Right ventricle myocardium superior (tissue), 1 donor: ENCODE results near the gene TPPP. TPM values are rescaled to one million over a fixed set of nuclear protein-coding genes. Genes with fewer than 3 reads are reported as not detected.
A peak's percentile ranks its signal among the peaks of the same experiment; 100 is the strongest.
"Not testable (repeated sequence)": the region's sequence is repeated elsewhere in the genome, so short reads cannot be mapped to it uniquely, and the experiment has no call there.

Experiments
- ATAC-seq: fragments of 200-7000 bp; cut with Tn5 transposase; one replicate; pipeline ENCODE4 v1.9.1; 2020; ENCODE audit warnings: mild to moderate bottlenecking; ENCODE audit not compliant: poor library complexity
- DNase-seq: peaks from one replicate; pipeline ENCODE4 v3.0.0-alpha.2; 2020
- intact Hi-C: fragments of 100-400 bp; cut with DNase I; formaldehyde crosslinking; loops from one replicate; pipeline ENCODE4 v1.11.2; 2022
- long read RNA-seq: library from polyadenylated mRNA; unstranded; transcript quantifications from one replicate; pipeline ENCODE4 v2.0.0, GENCODE V29; 2021
- total RNA-seq: library from RNA; stranded (reverse); fragmentation: NEBNext Ultra II Directional; extraction: Animal tissue kit (Norgen Biotek cat#: 25700); gene quantifications from one replicate; pipeline ENCODE4 v1.2.1, GENCODE V29; 2021
- donor health status: DM: no; HTN: yes; CAD: no; lungs with severe emphysema.

Gene TPPP
- total RNA-seq, result 39.7 TPM
- long read RNA-seq, full-length matches to known transcripts, result 17 of 142 reads
- long read RNA-seq, partial matches to known transcripts, result 9 of 142 reads
- long read RNA-seq, other reads (novel, unspliced or antisense), result 116 of 142 reads

DNA sequence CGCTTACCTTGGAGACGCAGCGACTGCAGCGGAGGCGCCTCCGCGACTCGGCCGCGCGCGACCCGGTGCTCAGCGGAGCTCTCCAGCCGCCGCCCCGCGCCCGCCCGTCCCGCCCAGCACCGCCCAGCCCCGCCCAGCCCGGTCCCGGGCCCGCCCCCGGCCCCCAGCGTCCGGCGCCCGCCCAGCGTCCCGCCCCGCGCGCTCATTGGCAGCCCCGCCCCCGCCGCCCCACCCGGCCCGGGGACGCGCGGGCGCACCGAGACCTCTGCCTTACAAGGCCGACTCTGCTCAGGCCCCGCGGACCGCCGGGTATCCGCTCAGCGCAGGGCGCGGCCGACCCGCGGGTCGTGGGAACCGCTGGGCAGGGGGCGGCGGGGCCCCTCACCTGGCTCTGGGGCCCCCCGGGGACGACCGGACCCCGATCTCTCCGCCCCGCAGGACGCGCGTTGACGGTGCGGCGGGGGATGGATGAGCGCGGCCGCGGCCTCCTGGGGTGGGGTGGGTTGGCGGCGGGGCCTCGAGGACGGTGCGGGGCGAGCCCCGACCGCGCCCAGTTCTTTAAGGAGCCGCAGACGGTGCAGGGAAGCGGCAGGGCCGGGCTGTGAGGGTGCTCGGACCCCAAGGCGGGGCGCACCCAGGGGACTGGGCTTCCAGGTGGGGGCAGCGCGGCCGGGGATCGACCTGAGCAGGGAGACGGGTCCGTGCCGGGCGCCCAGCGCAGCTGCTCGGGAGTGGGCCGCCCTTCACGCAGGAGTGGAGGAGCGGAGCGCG is at the start of gene TPPP:
Gene TPPP, minus strand, starts transcription at position 82 of the 771 bp plus-strand sequence. CDS start 15,292 bp downstream, outside the sequence.
- ATAC-seq (peak; percentile 86), DNase-seq (peak; percentile 93)
- intact Hi-C loops, result loop anchor here (2.0 kb wide), 1 partner anchor 63 kb away; no protein-coding TSS in a partner anchor

DNA sequence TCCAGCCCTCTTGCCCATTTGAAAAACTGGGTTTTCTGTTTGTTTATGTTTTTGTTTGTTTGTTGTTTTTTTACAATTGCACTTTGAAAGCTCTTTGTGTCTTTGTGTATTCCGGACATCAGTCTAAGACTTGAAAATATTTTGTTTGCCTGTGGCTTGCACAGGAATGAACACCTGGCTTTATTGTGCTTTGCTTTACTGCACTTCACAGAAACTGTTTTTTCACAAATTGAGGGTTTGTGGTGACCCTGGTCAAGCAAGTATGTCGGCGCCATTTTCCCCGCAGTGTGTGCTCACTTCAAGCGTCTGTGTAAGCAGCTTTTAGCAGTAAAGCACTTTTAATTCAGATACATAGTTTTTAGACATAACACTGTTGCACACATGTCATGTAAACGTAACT is 49.1 kb upstream of the TPPP start:
- ATAC-seq, intact Hi-C loops, DNase-seq: not testable (repeated sequence)

DNA sequence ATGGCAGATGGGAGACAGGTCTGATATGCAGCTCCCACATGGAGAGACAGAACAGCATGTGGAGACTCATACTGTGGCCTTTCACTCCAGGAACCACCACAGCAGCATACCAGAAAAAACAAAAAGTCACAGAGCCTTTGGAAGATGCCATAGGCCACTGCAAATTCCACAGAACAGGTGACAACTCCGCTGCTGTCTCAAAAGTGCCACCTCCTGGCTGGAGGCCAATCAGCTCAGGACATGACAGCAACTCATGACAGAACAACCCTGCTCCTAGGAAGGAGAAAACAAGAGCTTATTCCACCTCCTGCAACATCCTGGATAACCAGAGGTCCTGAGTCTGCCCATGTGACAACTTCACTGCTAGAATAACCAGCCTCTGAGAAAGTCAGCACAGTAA is 41.0 kb upstream of the TPPP start:
- DNase-seq, intact Hi-C loops, ATAC-seq: not testable (repeated sequence)

DNA sequence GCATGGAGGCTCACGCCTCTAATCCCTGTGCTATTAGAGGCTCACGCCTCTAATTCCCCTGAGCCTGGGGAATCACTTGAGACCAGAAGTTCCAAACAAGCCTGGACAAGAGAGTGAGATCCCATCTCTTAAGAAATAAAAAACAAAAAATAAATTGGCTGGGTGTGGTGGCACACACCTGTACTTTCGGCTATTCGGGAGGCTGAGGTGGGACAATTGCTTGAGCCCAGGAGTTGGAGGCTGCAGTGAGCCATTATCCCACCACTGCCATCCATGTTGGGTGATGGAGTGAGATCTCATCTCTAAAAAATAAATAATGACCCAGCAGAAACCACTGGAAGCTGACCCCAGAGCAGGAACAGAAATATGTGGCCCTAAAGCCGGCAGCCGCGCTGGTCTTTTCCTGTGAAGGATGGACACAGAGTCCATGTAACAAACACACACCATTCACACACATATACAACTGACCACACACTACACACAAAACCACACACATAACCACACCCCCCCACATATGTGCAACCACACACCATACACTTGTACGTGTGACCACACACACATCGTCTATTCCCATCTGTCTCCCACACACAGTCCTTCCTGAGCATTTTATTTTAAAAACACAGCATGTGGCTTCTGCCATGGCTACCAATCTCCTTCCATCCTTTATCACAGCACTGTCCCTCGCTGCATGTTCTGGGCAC is 39.8 kb upstream of the TPPP start:
- intact Hi-C loops, DNase-seq, ATAC-seq: not testable (repeated sequence)

DNA sequence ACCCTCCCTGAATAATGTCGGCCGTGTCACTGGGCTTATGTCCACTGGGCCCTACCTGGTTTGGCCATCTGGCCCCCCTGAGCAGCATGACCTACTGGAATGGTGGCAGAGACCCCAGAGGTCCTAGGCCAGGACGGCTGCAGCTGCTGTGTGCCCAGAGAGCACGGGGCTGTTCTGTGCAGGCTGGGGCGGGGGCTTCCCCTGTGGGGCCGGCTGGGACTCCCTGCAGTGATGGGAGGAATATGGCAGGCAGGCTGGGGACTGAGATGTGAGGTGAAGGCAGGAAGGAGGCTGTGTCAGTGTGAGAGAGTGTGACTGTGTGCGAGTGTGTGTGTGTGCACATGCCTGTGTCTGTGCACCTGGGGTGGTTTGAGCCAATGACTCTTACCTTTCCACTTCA is 36.1 kb upstream of the TPPP start:
- DNase-seq, intact Hi-C loops, ATAC-seq: not testable (repeated sequence)

DNA sequence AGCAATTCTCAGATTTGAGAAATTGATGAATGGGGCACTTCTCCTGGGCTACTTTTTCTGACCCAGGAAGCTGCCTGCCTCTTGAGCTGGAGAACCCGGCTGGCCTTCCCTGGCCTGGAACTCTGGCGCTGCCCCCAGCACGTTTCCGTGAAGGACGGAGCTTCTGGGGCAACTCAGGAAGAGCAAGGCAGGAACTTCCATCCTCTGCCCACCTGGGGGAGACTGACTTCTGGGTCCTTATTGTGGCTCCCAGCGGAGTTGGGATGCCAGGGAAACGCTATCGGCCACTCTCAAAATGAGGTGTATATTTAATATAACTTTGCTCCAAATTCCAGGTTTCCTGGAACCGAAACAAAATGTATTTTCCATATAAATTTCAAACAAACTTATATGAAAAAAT is 33.9 kb upstream of the TPPP start:
- ATAC-seq, intact Hi-C loops, DNase-seq: not testable (repeated sequence)

DNA sequence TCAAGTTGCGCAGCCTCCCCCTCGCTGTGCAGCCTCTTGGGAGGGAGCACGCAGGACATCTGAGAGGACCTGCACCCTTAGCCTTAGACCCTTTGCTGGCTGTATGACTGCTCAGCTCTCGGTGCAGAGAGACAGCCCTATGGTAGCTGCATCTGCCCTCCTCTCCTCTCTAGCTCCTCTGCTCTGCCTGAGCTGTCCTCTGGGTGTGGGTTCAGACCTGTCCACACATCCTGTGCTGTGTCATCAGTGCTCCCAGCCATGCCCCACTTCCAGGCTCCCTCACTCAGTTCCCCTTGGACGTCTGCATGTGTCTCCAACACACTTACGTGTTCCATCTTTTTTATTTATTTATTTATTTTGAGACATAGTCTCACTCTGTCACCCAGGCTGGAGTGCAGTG is 30.7 kb upstream of the TPPP start:
- intact Hi-C loops, DNase-seq: not testable (repeated sequence)
- peak; percentile 18 for ATAC-seq

DNA sequence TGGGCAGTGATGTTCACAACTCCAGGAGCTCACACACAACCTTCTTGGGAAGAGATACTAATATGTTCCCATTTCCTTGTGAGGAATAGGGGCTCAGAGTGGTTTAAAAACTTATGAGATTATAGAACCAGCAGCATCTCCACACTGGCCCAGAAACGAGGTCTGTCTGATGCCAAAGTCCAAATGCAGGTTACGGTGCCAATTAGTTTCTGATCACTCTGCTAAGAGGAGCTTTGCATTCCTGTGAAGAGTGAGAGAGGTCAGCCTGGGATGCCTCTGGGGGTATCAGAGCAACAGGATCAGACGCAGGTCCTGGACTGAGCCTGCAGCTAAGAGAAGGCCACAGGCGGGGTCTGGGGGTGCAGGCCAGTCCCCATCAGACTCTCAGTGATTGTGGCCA is 30.2 kb upstream of the TPPP start:
- intact Hi-C loops, ATAC-seq, DNase-seq: not testable (repeated sequence)

DNA sequence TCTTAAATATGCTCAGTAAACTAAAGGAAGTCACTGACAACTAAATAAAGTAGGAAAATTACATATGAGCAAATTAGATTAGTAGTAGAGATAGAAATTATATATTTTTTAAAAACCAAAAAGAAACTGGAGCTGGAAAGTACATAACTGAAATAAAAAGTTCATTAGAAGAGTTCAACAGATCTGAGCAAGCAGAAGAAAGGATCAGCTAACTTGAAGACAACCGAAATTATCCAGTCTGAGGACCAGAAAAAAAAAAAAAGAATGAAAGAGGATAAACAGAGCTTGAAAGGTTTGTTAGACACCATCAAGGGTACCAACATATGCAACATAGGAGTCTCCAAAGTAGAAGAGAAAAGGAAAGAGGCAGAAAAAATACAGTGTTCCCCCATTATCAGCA is 26.2 kb upstream of the TPPP start:
- intact Hi-C loops, DNase-seq, ATAC-seq: not testable (repeated sequence)

DNA sequence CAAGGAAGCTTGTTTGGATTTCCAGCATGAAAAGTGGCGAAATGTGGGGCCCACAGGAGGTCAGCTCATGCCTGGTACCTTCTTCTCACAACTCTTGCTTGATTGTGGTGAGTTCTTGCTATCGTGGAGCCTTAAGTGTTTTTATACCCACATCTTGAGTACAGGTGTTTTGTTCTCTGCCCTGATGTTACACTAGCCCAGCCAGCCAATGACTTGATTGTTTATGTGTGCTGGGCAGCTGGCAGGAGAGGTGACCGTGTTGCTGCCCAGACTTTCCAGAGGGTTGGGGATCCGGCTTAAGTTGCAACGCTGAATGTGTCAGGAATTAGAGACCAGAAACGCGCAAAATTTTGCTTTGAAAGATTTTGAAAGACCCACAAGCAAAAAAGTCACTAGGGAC is 24.0 kb upstream of the TPPP start:
- no peak for DNase-seq
- intact Hi-C loops, result no loop called here
- no peak for ATAC-seq

DNA sequence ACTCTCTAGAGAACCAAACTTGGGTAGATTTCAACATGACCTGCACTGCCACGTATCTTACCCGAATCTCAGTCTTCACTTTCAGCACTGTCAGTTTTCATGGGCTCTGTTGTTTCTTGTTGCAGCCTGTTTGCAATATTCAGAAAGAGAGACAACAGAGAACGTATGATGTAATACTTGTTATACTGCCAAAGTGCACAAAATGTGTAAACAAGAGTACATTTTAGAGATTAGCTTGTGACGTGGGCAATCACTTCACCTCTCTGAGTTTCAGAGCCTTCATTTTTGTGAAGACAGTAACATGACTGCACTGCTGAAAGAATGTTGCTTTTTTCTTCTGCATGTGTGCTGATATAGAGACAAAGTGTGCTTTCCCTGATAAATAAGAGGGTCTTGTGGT is 23.6 kb upstream of the TPPP start:
- peak; percentile 56 for ATAC-seq
- intact Hi-C loops, DNase-seq: not testable (repeated sequence)

DNA sequence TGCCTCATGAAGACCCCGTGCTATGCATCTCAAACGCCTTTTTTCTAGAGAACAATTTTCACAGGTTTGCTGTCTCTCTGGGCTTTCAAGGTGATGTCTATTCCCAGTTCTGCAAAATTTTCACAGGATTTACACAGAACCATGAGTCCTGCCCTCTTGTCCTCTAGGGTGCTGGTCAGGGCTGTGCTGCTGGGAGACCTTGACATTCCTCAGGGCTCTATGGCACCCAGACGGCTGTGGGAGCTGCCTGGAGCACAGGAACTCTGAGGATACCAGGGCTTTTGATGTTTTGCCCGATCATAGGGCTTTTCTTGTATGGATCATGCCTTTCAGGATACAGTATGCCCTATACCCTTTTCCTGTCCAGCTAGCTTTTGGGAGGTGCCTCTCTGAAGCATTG is 22.5 kb upstream of the TPPP start:
- DNase-seq, ATAC-seq, intact Hi-C loops: not testable (repeated sequence)

DNA sequence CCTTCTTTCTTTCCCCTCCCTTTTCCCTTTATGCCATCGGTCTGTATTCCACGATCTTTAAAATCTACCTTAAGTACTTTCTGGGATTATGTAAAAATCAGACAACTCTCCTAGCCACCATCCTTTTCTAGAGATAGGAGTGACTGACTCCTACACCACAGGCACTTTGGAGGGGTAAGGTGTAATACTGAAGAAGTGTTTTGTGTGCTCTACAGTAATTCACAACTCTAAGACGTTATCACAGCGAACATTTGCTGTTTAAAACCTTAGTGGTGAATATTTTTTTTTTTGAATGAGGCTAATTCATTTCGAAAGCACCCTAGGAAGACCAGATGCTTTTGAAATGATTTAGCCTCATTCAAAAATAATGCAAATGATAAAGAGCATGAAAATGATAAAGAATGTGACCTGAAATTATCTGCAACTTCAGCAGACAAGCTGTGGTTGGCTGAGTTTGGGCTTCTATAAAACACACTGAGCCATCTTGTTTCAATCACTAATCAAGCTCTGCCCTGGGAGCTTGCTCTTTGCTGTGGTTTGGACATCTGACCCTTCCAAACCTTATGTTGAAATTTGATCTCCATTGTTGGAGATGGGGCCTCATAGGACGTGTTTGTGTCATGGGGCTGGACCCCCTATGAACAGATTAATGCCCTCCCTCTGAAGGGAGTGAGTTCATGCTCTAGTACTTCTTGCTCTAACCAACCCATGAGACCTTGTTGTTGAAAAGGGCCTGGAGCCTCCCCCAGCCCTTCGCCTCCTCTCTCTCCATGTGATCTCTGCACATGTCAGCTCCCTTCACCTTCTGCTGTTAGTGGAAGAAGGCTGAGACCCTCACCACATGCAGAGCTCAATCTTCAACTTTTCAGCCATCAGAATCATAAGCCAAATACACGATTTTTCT is 21.3 kb upstream of the TPPP start:
- DNase-seq, intact Hi-C loops, ATAC-seq: not testable (repeated sequence)

DNA sequence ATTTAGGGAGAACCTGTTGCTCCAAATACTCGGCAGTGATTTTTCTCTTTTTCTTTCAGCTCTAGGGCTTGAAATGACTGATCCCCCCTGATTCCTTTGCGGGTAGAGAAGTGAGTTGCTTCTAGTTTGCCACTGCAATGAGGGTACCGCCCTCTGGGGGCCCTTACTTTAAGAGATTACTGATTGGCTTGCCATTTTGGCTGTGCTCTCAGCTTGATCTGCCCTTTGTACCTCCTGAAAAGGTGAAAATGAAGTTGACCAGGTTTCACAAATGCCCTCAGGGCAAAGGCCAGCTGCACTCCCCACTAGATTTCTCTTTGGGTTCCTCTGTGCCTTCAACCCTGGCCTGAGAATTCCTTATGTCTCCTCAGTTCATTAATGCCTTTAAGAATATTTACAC is 20.5 kb upstream of the TPPP start:
- intact Hi-C loops, ATAC-seq: not testable (repeated sequence)

DNA sequence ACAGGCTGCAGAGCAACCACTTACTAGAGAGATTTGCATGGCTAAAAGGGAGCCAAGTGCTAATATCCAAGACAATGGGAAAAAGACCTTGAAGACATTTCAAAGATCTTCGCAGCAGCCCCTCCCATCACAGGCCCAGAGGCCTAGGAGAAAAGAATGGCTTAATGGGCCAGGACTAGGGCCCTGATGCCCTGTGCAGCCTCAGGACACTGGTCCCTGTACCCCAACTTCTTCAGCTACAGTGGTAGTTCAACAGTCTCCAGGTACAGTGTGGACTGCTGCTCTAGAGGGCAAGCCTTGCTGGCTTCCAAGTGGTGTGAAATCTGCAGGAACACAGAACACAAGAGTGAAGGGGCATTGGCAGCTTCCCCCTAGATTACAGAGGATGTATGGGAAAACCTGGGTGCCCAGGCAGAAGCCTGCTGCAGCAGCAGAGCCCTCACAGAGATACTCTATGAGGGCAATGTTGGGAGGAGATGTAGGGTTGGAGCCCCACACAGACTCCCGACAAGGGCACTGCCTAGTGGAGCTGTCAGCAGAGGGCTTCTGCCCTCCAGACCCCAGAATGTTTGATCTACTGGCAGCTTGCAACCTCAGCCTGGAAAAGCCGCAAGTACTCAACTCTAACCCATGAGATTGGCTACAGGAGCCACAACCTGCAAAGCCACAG is 15.8 kb upstream of the TPPP start:
- peak; percentile 31 for ATAC-seq
- DNase-seq, intact Hi-C loops: not testable (repeated sequence)

More for the DNA sequence above, 20.5 kb upstream of the TPPP start:
- DNase-seq, result not testable (repeated sequence)

DNA sequence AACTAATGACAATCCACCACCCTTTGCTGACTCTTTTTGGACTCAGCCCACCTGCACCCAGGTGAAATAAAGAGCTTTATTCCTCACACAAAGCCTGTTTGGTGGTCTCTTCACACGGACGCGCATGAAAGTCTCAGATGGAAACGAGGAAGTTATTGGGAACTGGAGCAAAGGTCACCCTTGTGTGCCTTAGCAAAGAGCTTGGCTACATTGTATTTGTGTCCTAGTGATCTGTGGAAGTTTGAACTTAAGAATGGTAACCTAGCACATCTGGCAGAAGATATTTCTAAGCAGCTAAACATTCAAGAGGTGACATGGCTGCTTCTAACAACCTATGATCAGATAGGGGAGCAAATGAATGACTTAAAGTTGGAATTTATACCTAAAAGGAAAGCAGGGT is 15.2 kb upstream of the TPPP start:
- intact Hi-C loops, DNase-seq, ATAC-seq: not testable (repeated sequence)

DNA sequence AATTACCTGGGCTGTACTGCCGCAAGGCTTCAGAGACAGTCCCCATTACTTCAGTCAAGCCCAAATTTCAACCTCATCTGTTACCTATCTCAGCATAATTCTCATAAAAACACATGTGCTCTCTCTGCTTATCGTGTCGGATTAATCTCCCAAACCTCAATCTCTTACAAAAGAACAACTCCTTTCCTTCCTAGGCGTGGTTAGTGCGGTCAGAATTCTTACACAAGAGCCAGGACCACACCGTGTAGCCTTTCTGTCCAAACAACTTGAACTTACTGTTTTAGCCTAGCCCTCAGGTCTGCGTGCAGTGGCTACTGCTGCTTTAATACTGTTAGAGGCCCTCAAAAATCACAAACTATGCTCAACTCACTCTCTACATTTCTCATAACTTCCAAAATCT is 13.0 kb upstream of the TPPP start:
- DNase-seq, intact Hi-C loops, ATAC-seq: not testable (repeated sequence)
